ENCODE data around the gene ADK. TPM values are rescaled to one million over a fixed set of nuclear protein-coding genes. Genes with fewer than 3 reads are reported as not detected.
A peak's percentile ranks its signal among the peaks of the same experiment; 100 is the strongest.

Gene ADK
- total RNA-seq, 1 donor from 2014 or later: 40.2 TPM

- TF ChIP-seq CTCF (IDR thresholded peaks at IDR 0.05): no peak
- peaks cover 8% of the 10 kb centered on the region for H3K36me3 ChIP-seq
Observed at GRCh38 chr10:74704629-74705357, 553.8 kb downstream of the ADK start.

GRCh38 chr10:74705358-74705980, 554.4 kb downstream of the ADK start:
- DNase-seq (no peak), ATAC-seq (no peak)
- Histone ChIP-seq H3K36me3 (peaks cover 8% of the 10 kb centered on the region), H3K27ac (no peak overlapping the region), H3K4me3 (no peak overlapping the region), H3K4me1 (no peaks in the 10 kb centered on the region), H3K9me3 (no peaks in the 10 kb centered on the region), H3K27me3 (ENCODE audit: low read depth) (no peaks in the 10 kb centered on the region)
- intact Hi-C loops (cut with DNase I): no loop called here
- TF ChIP-seq CTCF (IDR thresholded peaks at IDR 0.05): no peak

More at GRCh38 chr10:74704629-74705357, 553.8 kb downstream of the ADK start:
- ATAC-seq: peak in 1 of 2 donors; percentile 42
- Histone ChIP-seq H3K27me3 (ENCODE audit: low read depth) (no peaks in the 10 kb centered on the region), H3K27ac (no peak overlapping the region), H3K4me1 (no peaks in the 10 kb centered on the region), H3K4me3 (no peak overlapping the region), H3K9me3 (no peaks in the 10 kb centered on the region)
- no peak for DNase-seq
- intact Hi-C loops (cut with DNase I): no loop called here

- no peak overlapping the region for H3K27ac ChIP-seq
- H3K4me1 ChIP-seq: no peaks in the 10 kb centered on the region
- H3K9me3 ChIP-seq: no peaks in the 10 kb centered on the region
- H3K27me3 ChIP-seq (ENCODE audit: low read depth): no peaks in the 10 kb centered on the region
- DNase-seq (no peak), ATAC-seq (no peak)
- H3K4me3 ChIP-seq: no peak overlapping the region
- intact Hi-C loops (cut with DNase I): no loop called here
- peaks cover 8% of the 10 kb centered on the region for H3K36me3 ChIP-seq
- no peak for TF ChIP-seq CTCF (IDR thresholded peaks at IDR 0.05)
Observed at GRCh38 chr10:74706966-74707365, 555.9 kb downstream of the ADK start.

- Histone ChIP-seq H3K4me1 (no peaks in the 10 kb centered on the region), H3K36me3 (peaks cover 8% of the 10 kb centered on the region), H3K9me3 (no peaks in the 10 kb centered on the region), H3K27me3 (ENCODE audit: low read depth) (no peaks in the 10 kb centered on the region), H3K27ac (no peak overlapping the region), H3K4me3 (no peak overlapping the region)
- TF ChIP-seq CTCF (IDR thresholded peaks at IDR 0.05): no peak
- DNase-seq (no peak), ATAC-seq (no peak)
- intact Hi-C loops (cut with DNase I): no loop called here
Observed at GRCh38 chr10:74708246-74708645, 557.2 kb downstream of the ADK start.

- H3K9me3 ChIP-seq: peaks cover 21% of the 10 kb centered on the region
- no peak overlapping the region for H3K27ac ChIP-seq
- H3K4me3 ChIP-seq: no peak overlapping the region
- no peaks in the 10 kb centered on the region for H3K4me1 ChIP-seq
- no peaks in the 10 kb centered on the region for H3K27me3 ChIP-seq (ENCODE audit: low read depth)
- DNase-seq (no peak), ATAC-seq (no peak)
- TF ChIP-seq CTCF (IDR thresholded peaks at IDR 0.05): no peak
- intact Hi-C loops (cut with DNase I): no loop called here
- no peaks in the 10 kb centered on the region for H3K36me3 ChIP-seq
Observed at GRCh38 chr10:74718208-74718607, 567.2 kb downstream of the ADK start.
